HEK293 (cell line): ENCODE results near the gene MARCHF3.

Experiments
- KLF1 ChIP-seq: fragments of 450-650 bp; formaldehyde crosslinking; IDR thresholded peaks from 2 replicates; pipeline ENCODE4 v1.5.1; 2016; ENCODE audit warnings: missing biosample characterization, missing genetic modification characterization
- TCF7L2 ChIP-seq: IDR thresholded peaks from 2 replicates; pipeline ENCODE4 v1.6.1; 2011; ENCODE audit warnings: low read depth, mild to moderate bottlenecking, inconsistent platforms, low read length, moderate library complexity, borderline replicate concordance
- ZBTB1 ChIP-seq: fragments of 450-650 bp; formaldehyde crosslinking; IDR thresholded peaks from 2 replicates; pipeline ENCODE4 v1.5.1; 2016; ENCODE audit warnings: missing biosample characterization, missing genetic modification characterization
- ZNF639 ChIP-seq: fragments of 450-650 bp; formaldehyde crosslinking; IDR thresholded peaks from 2 replicates; pipeline ENCODE4 v1.5.1; 2016; ENCODE audit warnings: missing biosample characterization, missing genetic modification characterization
- ZNF830 ChIP-seq: fragments of 450-650 bp; IDR thresholded peaks from 2 replicates; pipeline ENCODE4 v1.5.0; 2018; ENCODE audit warnings: missing biosample characterization, missing genetic modification characterization, low read depth, mild to moderate bottlenecking, moderate library complexity

GRCh38 chr5:126995689-126996088 lies 34.7 kb downstream of the MARCHF3 start:
- TF ChIP-seq TCF7L2 (no peak), ZBTB1 (tag by site-specific recombination) (no peak), KLF1 (no peak), ZNF639 (tag by site-specific recombination) (no peak), ZNF830 (tag by site-specific recombination) (no peak)
